ENCODE results near the gene DEFB123. TPM values are rescaled to one million over a fixed set of nuclear protein-coding genes. Genes with fewer than 3 reads are reported as not detected.

The DEFB123 gene
- total RNA-seq, 1 experiment from 2014 or later, result not detected

Other genes starting within 250 kb of the DEFB123 start
- not detected in 2 replicates for gene DEFB115, start 183.0 kb upstream of the DEFB123 start, total RNA-seq (2014; rRNA removed; shearing (Covaris generic))
- not detected in 2 replicates for gene DEFB116, start 132.0 kb upstream of the DEFB123 start, total RNA-seq (2014; rRNA removed; shearing (Covaris generic))
- gene DEFB118, start 72.0 kb upstream of the DEFB123 start, total RNA-seq (2014; rRNA removed; shearing (Covaris generic)), result not detected in 2 replicates
- gene DEFB119, start 50.0 kb upstream of the DEFB123 start, total RNA-seq (2014; rRNA removed; shearing (Covaris generic)), result not detected in 2 replicates
- not detected in 2 replicates for gene DEFB121, start 34.4 kb upstream of the DEFB123 start, total RNA-seq (2014; rRNA removed; shearing (Covaris generic))
- gene DEFB124, start 34.5 kb downstream of the DEFB123 start, total RNA-seq (2014; rRNA removed; shearing (Covaris generic)), result not detected in 2 replicates
- not detected in 2 replicates for gene REM1, start 34.7 kb downstream of the DEFB123 start, total RNA-seq (2014; rRNA removed; shearing (Covaris generic))
- gene HM13, start 73.8 kb downstream of the DEFB123 start, total RNA-seq (2014; rRNA removed; shearing (Covaris generic)), result 124 and 138 TPM in 2 replicates
- 1,330 and 1,439 TPM in 2 replicates for gene ID1, start 164.7 kb downstream of the DEFB123 start, total RNA-seq (2014; rRNA removed; shearing (Covaris generic))
- not detected in 2 replicates for gene COX4I2, start 197.3 kb downstream of the DEFB123 start, total RNA-seq (2014; rRNA removed; shearing (Covaris generic))

Measured in G401 (cell line).